VCaP (cell line): Measurements from ENCODE around the gene UNC93A.
"Not testable (repeated sequence)": the region's sequence is repeated elsewhere in the genome, so short reads cannot be mapped to it uniquely, and the experiment has no call there.

Experiments
- H3K27ac ChIP-seq: fragments of 450-650 bp; 2 replicates; pipeline ENCODE4 v1.5.1; 2017
- TF ChIP-seq, protein P1 (sequence below): fragments of 450-650 bp; conservative IDR thresholded peaks from 2 replicates; pipeline ENCODE4 v1.5.1; 2017; ENCODE audit warnings: mild to moderate bottlenecking, moderate library complexity

Gene UNC93A

DNA sequence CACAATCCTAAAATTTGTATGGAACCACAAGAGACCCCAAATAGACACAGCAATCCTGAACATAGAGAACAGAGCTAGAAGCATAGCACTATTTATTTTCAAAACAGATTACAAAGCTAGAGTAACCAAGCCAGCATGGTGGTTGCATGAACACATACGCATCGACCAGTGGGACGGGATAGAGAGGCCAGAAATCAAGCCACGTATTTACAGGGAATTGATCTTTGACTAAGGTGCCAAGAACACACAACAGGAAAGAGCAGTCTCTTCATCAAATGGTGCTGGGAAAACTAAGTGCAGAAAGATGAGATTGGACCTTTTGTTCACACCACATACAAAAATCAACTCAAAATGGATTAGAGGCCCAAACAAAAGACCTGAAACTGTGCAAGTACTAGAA is 54.8 kb downstream of the UNC93A start:
- H3K27ac ChIP-seq, result no peak overlapping the region
- TF ChIP-seq, protein P1, sequence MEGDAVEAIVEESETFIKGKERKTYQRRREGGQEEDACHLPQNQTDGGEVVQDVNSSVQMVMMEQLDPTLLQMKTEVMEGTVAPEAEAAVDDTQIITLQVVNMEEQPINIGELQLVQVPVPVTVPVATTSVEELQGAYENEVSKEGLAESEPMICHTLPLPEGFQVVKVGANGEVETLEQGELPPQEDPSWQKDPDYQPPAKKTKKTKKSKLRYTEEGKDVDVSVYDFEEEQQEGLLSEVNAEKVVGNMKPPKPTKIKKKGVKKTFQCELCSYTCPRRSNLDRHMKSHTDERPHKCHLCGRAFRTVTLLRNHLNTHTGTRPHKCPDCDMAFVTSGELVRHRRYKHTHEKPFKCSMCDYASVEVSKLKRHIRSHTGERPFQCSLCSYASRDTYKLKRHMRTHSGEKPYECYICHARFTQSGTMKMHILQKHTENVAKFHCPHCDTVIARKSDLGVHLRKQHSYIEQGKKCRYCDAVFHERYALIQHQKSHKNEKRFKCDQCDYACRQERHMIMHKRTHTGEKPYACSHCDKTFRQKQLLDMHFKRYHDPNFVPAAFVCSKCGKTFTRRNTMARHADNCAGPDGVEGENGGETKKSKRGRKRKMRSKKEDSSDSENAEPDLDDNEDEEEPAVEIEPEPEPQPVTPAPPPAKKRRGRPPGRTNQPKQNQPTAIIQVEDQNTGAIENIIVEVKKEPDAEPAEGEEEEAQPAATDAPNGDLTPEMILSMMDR, result no peak

DNA sequence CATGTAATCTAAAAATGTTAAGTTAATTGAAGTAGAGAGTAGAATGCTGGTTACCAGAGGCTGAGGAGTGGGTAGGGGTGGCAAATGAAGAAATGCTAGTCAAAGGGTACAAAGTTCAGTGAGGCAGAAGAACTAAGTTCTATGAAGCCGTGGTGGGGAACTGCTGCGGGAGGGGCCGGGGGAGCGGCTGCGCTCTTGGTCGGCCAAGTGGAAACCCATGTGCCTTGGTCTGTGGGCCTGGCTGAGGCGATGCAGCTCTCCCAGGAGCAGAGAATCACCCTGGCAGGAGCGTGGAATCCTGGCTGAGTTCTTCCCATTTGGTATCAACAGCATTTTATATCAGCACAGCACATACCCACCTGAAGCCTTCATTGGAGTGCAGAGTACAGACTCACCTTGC is 56.1 kb downstream of the UNC93A start:
- H3K27ac ChIP-seq, result no peak overlapping the region
- TF ChIP-seq, protein P1, result no peak

DNA sequence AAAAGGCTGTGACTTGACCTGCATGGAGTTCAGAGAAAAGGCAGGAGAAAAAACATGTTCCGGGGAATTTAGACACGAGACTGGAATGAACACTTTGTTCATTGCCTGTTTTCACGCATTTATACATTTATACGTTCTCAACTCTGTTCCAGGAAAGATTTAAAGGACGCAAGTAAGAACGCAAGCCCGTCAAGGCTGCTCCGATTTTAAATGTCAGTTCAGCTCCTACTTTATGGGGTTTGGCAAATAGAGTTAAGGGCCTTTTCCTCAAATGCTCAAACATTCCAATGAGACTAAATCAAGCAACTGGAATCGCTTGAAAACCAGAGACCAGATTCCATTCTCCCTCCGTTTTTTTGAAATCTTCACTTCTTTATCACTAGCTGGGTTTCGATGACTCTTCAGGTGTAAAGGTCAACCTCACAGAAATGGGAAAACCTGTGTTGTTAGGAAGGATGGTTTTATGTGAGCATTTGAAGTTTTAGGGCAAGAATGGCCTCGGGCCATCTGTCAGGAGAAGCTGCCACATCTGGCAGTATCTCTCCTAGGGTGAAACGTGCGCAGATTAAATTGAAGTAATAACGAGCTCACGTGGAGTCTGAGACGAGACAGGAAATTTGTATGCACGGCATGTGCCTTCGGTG is 58.6 kb downstream of the UNC93A start:
- TF ChIP-seq, protein P1, result no peak
- H3K27ac ChIP-seq, result no peak overlapping the region

DNA sequence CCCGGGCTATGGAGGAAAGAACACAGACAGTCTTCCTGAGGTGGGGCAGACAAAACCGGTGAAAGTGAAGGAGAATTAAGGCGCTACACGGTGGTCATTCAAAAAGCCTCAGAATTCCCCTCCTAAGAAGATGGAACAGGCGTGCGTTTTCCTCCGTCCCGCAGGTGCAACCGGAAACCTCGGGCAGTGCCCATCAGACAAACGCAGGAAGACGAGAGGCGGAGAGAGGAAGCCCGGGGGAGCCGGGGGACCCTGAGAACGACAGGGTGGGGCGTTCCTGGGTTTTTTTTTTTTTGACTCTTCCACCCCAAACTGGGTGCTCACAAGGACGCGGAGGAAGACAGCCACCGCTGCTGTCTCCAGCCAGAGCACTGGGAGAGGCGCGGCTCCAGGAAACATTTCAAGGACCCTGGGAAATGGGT is 59.2 kb downstream of the UNC93A start:
- TF ChIP-seq, protein P1, result no peak
- no peak overlapping the region for H3K27ac ChIP-seq

DNA sequence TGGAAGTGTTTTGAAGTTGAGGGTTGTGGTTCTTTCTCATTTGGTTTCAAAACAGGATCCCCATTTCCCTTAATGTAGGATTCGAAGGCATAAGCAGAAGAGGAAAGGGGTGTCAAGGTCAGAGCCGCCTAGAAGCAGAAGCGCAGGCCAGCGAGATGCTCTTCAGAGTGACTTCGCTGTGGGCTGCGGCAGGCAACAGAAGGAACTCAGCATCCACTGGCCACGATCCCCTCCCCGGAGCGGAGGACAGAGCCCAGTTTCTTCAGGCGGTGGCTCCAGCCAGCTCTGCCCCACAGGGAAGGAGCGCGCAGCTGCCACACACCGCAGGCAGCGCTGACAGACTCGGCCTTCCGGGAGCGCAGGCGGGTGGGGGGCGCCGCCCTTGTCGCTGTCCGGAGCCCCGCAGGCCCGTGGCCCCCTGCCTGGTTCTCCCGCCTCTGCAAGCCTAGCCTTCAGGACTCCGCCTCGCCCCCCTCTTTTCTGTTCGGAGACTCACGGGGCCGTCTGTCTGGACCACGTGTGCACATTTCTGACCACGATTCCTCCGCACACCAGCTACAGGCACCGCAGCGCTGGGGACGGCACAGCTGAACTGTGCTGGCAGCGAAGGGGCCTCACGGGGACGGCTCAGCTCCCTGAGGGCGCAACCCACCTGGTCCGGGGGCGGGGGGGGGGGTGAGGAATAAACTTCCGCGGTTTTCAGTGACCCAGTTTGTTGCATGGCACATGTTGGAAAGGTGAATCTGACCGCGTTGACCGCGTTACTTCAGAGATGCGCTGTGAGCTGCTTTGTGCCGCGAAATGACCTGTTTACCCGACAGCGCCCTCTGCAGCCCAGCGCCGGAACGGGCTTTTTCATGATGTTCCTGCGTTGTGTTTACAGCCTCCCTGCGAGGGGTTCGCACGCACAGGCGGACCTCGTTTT is 59.9 kb downstream of the UNC93A start:
- H3K27ac ChIP-seq, result peak overlapping the region; percentile 61; the same call in 1 of the 2 replicates
- TF ChIP-seq, protein P1, result peak; percentile 89

DNA sequence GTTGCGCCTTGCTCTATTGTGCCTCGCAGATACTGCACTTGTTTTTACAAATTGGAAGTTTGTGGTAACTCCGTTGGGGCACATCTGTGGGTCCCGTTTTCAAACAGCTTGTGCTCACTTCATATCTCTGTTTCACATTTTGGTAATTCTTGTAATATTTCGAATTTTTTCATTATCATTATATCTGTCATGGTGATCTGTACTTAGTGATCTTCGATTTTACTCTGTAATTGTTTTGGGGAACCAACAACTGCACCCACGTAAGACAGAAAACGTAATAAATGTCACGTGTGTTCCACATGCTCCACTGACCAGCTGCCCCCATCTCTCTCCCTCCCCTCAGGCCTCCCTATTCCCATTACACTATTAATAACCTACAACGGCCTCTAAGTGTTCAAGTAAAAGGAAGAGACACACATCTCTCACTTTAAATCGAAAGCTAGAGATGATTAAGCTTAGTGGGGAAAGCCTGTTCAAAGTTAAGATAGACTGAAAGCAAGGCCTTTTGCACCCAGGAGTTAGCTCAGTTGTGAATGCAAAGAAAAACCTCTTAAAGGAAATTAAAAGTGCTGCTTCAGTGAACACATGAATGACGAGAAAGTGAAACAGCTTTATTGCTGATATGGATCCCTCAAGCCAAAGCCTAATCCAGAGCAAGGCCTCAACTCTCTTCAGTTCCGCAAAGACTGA is 60.7 kb downstream of the UNC93A start:
- TF ChIP-seq, protein P1, result peak; percentile 60
- peak overlapping the region; percentile 61; the same call in 1 of the 2 replicates for H3K27ac ChIP-seq

DNA sequence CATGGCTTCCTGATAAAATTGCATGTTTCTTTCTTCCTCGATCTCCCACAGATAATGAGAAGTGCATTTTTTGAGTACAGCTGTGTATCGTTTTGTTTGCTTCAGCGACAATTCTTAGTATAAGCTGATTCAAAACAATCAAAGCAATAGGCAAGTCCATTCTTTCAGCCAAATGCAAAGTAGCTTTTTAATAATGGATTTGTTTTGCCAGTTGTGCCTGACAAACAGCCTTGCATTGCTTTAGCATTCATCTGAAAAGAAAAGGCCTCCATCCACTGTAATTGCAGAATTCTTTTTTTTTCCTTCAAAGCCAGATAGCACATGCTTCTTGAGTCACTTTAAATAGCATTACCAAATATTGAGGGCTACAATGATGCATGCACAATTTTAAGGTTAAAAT is 65.8 kb downstream of the UNC93A start:
- TF ChIP-seq, protein P1, result no peak

DNA sequence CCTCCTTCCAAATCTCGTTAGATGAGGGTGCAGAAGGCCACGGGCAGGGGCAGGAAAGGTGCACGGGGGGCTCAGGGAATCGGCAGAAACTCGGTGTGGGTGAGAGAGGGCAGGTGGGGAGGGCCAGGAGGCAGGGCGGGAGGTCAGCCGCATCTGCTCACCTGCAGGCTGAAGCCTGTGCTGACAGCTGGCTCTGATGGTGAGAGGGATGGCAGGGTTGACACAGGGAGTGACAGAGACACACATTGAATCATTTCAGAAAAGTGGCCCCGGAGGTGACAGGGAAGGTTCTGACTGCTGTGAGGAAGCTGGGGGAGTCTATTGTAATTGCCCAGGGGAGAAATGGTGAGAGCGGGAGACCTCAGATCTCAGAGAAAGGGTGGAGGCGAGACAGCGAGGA is 67.3 kb downstream of the UNC93A start:
- not testable (repeated sequence) for H3K27ac ChIP-seq

More for the DNA sequence above, 65.8 kb downstream of the UNC93A start:
- no peak overlapping the region for H3K27ac ChIP-seq

DNA sequence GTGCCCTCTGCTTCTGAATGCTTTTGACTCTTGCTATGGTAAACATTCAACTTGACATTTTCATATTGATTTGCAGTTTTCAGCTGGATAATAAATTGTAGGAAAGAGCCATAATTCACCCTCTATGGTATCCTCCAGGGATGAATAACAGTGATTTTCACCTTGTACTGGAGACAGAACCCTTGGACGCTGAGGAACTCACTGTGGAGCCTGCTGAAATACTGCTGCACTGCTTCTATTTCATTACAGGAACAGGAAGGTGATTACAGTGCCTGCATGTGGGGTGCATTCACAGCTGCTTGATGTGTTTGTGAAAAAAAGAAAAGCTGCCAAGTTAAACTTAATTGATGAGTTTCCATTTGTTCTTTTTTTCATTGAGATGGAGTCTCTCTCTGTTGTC is 70.1 kb downstream of the UNC93A start:
- H3K27ac ChIP-seq, result not testable (repeated sequence)
